ENCODE measurements around the gene SLC40A1. TPM values are rescaled to one million over a fixed set of nuclear protein-coding genes. Genes with fewer than 3 reads are reported as not detected.

SLC40A1 gene
- polyA plus RNA-seq, 1 donor from 2014 or later: 12.6 TPM

- H3K9me2 ChIP-seq (ENCODE audit: insufficient read depth, low read length): no peaks in the 10 kb centered on the region
- H3K27ac ChIP-seq (ENCODE audit: low read length): no peak overlapping the region
- H4K20me1 ChIP-seq (ENCODE audit: insufficient read depth): no peaks in the 10 kb centered on the region
- H3K27me3 ChIP-seq (ENCODE audit: insufficient read depth, low read depth, low read length): no peaks in the 10 kb centered on the region
- no peak for TF ChIP-seq EP300 (conservative IDR thresholded peaks at IDR 0.05; ENCODE audit: poor library complexity, severe bottlenecking)
- TF ChIP-seq REST (IDR thresholded peaks at IDR 0.05; ENCODE audit: borderline replicate concordance): no peak
- TF ChIP-seq SMC3 (conservative IDR thresholded peaks at IDR 0.05; ENCODE audit: poor library complexity): no peak
- no peak for TF ChIP-seq RAD21 (conservative IDR thresholded peaks at IDR 0.05)
- TF ChIP-seq EZH2 (IDR thresholded peaks at IDR 0.05; ENCODE audit: borderline replicate concordance, insufficient read depth, low read length, poor library complexity, severe bottlenecking): no peak
- no peak for TF ChIP-seq POLR2AphosphoS5 (IDR thresholded peaks at IDR 0.05)
- no peak for TF ChIP-seq TAF1 (IDR thresholded peaks at IDR 0.05; ENCODE audit: low read depth)
- no peak for TF ChIP-seq CTCF (IDR thresholded peaks at IDR 0.05; ENCODE audit: poor library complexity, severe bottlenecking)
- TF ChIP-seq MXI1 (conservative IDR thresholded peaks at IDR 0.05; ENCODE audit: poor library complexity, severe bottlenecking): no peak
- no peaks in the 10 kb centered on the region for H3F3A ChIP-seq (ENCODE audit: insufficient read depth, low read length, poor library complexity, severe bottlenecking)
- H3K9me3 ChIP-seq (ENCODE audit: low read length): no peaks in the 10 kb centered on the region
- no peaks in the 10 kb centered on the region for H3K79me2 ChIP-seq (replicated peaks; ENCODE audit: insufficient read depth, low read length)
- H2AFZ ChIP-seq (ENCODE audit: low read depth, low read length): no peak overlapping the region
- H3K4me3 ChIP-seq (ENCODE audit: low read length): no peak overlapping the region
- no peaks in the 10 kb centered on the region for H3K36me3 ChIP-seq (ENCODE audit: insufficient read depth, low read length)
- H3K4me2 ChIP-seq (ENCODE audit: low read length): no peak overlapping the region
- no peak overlapping the region for H3K9ac ChIP-seq (ENCODE audit: low read length)
Observed at GRCh38 chr2:189527041-189527750, 53.4 kb downstream of the SLC40A1 start.

GRCh38 chr2:189526241-189526640 lies 54.3 kb downstream of the SLC40A1 start:
- H3K9me3 ChIP-seq (ENCODE audit: low read length): no peaks in the 10 kb centered on the region
- no peak overlapping the region for H3K27ac ChIP-seq (ENCODE audit: low read length)
- no peaks in the 10 kb centered on the region for H3K27me3 ChIP-seq (ENCODE audit: insufficient read depth, low read depth, low read length)
- H3K4me2 ChIP-seq (ENCODE audit: low read length): no peak overlapping the region
- H3K9me2 ChIP-seq (ENCODE audit: insufficient read depth, low read length): no peaks in the 10 kb centered on the region
- H2AFZ ChIP-seq (ENCODE audit: low read depth, low read length): no peak overlapping the region
- no peaks in the 10 kb centered on the region for H3K79me2 ChIP-seq (replicated peaks; ENCODE audit: insufficient read depth, low read length)
- H4K20me1 ChIP-seq (ENCODE audit: insufficient read depth): no peaks in the 10 kb centered on the region
- no peaks in the 10 kb centered on the region for H3K36me3 ChIP-seq (ENCODE audit: insufficient read depth, low read length)
- TF ChIP-seq CTCF (IDR thresholded peaks at IDR 0.05; ENCODE audit: poor library complexity, severe bottlenecking) (no peak), SMC3 (conservative IDR thresholded peaks at IDR 0.05; ENCODE audit: poor library complexity) (no peak), REST (IDR thresholded peaks at IDR 0.05; ENCODE audit: borderline replicate concordance) (no peak), POLR2AphosphoS5 (IDR thresholded peaks at IDR 0.05) (no peak), MXI1 (conservative IDR thresholded peaks at IDR 0.05; ENCODE audit: poor library complexity, severe bottlenecking) (no peak), EZH2 (IDR thresholded peaks at IDR 0.05; ENCODE audit: borderline replicate concordance, insufficient read depth, low read length, poor library complexity, severe bottlenecking) (no peak), TAF1 (IDR thresholded peaks at IDR 0.05; ENCODE audit: low read depth) (no peak), EP300 (conservative IDR thresholded peaks at IDR 0.05; ENCODE audit: poor library complexity, severe bottlenecking) (no peak), RAD21 (conservative IDR thresholded peaks at IDR 0.05) (no peak)
- no peaks in the 10 kb centered on the region for H3F3A ChIP-seq (ENCODE audit: insufficient read depth, low read length, poor library complexity, severe bottlenecking)
- H3K4me3 ChIP-seq (ENCODE audit: low read length): no peak overlapping the region
- H3K9ac ChIP-seq (ENCODE audit: low read length): no peak overlapping the region

Data from neural cell (in vitro differentiated cells).